DND-41 (cell line): Measurements from ENCODE around the gene HTR1B.

Source experiments
- EZH2 ChIP-seq: IDR thresholded peaks from 3 replicates; pipeline ENCODE4 v1.6.1; 2012; ENCODE audit warnings: borderline replicate concordance, low read depth, mild to moderate bottlenecking, moderate library complexity, low read length, inconsistent platforms; ENCODE audit not compliant: severe bottlenecking
- TF ChIP-seq, protein P1 (sequence below): IDR thresholded peaks from 2 replicates; pipeline ENCODE4 v1.5.1; 2012; ENCODE audit warnings: borderline replicate concordance, low read length, moderate library complexity, mild to moderate bottlenecking; ENCODE audit not compliant: poor library complexity, severe bottlenecking; ENCODE audit errors: extremely low read depth

DNA sequence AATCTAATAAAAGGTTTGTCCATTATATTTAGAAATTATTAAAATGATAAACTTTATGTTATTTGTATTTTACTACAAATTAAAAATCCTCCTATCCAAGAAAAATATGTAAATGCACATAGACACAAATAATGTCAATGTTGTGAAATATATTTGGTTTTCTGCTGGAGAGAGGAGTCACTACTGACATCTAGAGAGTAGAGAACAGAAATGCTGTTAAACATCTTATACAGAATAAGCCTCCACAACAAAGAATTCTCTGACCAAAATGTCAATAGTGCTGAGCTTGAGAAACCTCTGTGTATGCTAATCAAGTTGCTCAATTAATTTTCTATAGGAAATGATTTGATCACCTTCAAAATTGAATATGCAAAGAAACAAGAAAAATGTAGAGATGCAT is 12.4 kb downstream of the HTR1B start:
- TF ChIP-seq, protein P1, sequence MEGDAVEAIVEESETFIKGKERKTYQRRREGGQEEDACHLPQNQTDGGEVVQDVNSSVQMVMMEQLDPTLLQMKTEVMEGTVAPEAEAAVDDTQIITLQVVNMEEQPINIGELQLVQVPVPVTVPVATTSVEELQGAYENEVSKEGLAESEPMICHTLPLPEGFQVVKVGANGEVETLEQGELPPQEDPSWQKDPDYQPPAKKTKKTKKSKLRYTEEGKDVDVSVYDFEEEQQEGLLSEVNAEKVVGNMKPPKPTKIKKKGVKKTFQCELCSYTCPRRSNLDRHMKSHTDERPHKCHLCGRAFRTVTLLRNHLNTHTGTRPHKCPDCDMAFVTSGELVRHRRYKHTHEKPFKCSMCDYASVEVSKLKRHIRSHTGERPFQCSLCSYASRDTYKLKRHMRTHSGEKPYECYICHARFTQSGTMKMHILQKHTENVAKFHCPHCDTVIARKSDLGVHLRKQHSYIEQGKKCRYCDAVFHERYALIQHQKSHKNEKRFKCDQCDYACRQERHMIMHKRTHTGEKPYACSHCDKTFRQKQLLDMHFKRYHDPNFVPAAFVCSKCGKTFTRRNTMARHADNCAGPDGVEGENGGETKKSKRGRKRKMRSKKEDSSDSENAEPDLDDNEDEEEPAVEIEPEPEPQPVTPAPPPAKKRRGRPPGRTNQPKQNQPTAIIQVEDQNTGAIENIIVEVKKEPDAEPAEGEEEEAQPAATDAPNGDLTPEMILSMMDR, result no peak
- TF ChIP-seq EZH2, result no peak
